NCI-H2227 treated with DMSO at 0.1 percent for 48 hours (cell line): ENCODE results near the gene ARHGEF7.

Experiments
- DNase-seq: peaks from one replicate; lab custom pipeline; 2025; lab: John Stamatoyannopoulos, UW

Gene ARHGEF7

DNA sequence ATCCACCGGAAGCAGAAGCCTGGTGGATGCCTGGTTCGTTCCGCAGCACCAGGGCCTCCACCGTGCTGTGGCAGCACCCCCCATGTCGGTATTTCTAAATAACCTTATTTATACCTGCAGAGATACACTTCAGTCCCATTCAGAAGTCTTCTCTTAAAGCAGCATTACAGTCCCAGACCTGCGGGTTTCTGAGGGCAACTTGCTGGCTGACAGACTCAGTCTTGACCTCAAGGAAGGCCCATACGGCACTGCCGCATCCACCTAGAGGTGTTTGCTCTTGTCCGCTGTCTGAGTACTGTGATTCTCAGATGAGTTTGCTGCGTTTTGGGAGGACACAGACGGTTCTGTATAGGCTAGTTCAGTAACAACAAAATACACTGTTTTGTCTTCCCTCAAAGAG, 188.4 kb downstream of the ARHGEF7 start:
- no peak for DNase-seq

DNA sequence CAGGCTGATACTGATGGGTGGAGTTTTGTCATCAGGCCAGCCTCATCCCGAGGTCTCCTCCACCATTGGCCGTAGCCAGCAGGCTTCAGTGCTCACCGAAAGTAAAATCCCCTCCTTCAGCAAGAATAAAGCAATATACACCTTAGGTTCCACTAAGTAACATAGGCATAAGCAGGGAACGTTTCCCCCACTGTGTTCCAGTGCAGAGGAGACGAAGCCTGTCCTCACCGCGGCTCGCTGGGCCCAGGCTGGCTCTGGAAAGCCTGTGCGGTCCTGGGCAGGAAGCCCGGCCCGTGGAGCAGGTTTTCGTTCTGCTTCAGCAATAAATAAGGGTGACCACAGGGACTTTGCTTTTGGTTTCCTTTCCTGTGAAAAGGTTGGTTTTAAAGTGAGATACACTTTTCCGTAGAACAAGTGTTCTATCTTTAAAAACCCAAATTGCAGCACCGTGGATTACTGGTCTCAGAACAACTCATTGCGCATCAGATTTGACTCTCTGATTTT, 189.0 kb downstream of the ARHGEF7 start:
- DNase-seq, result no peak

GRCh38 chr13:111304603-111305289, 189.6 kb downstream of the ARHGEF7 start:
- DNase-seq, result no peak

GRCh38 chr13:111312944-111313590, 198.0 kb downstream of the ARHGEF7 start:
- no peak for DNase-seq

DNA sequence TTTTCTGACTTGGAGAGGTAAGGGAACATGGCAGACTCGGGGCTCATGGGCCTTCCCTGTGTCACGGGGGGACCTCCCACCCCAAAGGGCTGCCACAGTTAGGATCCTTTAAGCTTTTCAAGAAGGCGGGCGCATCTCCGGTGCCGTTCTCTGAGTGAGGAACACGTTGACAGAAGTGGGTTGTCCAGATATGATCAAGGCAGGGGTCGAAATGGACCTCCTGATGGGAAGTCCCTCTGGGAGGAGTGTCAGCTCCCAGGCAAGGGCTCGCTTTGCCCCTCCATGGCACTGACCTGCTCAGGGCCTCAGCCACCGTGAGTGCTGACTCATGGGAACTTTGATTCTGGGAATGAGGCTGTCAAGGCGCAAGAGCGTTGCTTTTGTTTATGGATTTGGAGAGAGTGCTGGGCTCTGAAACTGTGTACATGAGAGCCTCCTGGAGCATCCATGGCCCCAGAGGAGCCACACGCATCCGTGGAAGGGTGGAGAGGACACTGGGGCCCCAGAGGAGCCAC, 198.9 kb downstream of the ARHGEF7 start:
- DNase-seq, result no peak

DNA sequence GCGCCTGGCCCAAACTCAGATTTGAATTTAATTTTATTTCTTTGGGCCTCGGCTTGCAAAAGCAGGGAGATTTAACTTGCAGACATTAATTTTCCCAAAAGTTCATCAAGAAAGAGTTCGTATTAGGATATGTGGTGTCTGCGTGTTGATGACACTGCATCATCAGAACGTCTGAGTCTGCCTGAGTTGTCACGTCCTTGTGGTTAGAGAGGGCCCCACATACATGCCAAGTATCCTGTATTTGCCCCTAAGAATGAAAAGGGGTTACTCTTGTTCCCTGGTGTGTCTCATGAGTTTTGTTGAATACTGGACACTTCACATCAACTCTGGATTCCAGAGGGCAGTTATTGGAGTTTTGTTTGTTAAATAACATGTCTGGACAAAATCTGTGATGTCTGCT, 199.7 kb downstream of the ARHGEF7 start:
- DNase-seq, result no peak

GRCh38 chr13:111315347-111315995, 200.4 kb downstream of the ARHGEF7 start:
- DNase-seq, result no peak

- DNase-seq, result no peak
These were observed 201.1 kb downstream of the ARHGEF7 start for GRCh38 chr13:111316161-111316730.

DNA sequence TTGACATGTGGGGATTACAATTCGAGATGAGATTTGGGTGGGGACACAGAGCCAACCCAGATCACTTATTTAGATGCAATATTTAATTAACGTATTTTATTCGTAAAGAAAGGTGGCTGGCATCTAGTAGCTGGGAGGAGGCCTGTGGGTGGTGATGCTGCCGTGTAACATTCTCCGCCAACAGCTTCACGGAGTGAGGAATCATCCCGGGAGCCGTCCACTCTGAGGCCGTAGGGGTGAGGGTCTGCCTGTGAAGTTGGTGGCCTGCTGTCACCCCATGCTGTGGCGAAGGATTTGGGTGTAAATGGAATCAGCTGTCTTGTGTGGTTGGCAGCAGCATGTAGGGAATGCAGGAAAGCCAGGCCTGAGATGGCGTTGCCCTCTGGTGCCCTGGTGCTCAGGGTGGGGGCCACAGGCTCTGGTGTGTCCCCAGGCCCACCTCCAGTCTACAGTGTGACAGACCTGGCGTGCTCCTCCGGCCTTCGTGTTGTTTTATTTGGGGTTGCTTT, 202.0 kb downstream of the ARHGEF7 start:
- no peak for DNase-seq

- no peak for DNase-seq
These were observed 202.6 kb downstream of the ARHGEF7 start for GRCh38 chr13:111317571-111318345.

- DNase-seq, result no peak
These were observed 203.3 kb downstream of the ARHGEF7 start for GRCh38 chr13:111318386-111318785.

GRCh38 chr13:111319521-111319920, 204.4 kb downstream of the ARHGEF7 start:
- no peak for DNase-seq

DNA sequence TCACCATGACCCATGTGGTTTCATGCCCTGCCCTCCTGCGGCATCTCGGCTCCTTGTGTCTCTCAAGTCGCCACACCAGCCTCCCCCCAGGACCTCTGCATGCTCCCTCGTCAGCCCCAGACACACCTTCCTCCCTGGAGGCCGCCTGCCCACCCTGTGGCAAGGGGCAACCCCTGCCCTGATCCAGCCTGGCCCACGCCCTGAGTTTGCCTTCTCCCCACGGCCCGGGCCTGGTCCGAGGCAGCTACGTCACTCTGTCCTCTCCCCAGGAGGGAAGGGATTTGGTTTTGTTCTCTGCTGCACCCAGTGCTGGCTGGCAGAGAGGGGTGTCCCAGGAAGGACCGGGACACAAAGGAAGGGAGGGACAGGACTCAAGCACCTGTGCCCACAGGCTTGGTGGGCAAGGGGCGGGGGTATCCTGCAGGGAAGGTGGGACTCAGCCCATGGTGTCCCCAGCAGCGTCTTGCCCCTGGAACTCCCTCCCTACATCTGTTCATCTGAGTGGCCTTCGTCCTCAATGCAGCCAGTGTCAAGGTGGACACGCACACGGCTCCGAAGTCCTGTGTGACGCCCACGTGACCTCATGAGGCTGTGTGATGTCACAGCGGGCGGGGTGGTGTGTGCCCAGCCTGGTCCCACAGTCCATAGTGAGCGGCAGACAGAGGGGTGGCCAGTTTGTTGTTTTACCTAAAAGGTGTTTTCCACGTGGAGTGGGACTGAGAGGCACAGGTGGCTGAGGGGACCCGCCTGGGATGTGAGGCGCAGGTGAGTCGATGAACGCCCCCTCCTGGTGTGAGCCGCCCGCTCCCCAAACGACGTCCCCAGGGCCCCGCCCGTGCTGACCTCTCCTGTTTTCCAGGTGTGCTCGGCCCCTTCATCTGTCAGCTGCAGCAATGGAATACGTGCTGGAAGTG, 205.1 kb downstream of the ARHGEF7 start, which contains the start of gene TEX29:
Gene TEX29, plus strand, starts transcription at position 645 of the 914 bp plus-strand sequence. Its CDS starts 249 bp downstream, at position 894.
- DNase-seq, result no peak

DNA sequence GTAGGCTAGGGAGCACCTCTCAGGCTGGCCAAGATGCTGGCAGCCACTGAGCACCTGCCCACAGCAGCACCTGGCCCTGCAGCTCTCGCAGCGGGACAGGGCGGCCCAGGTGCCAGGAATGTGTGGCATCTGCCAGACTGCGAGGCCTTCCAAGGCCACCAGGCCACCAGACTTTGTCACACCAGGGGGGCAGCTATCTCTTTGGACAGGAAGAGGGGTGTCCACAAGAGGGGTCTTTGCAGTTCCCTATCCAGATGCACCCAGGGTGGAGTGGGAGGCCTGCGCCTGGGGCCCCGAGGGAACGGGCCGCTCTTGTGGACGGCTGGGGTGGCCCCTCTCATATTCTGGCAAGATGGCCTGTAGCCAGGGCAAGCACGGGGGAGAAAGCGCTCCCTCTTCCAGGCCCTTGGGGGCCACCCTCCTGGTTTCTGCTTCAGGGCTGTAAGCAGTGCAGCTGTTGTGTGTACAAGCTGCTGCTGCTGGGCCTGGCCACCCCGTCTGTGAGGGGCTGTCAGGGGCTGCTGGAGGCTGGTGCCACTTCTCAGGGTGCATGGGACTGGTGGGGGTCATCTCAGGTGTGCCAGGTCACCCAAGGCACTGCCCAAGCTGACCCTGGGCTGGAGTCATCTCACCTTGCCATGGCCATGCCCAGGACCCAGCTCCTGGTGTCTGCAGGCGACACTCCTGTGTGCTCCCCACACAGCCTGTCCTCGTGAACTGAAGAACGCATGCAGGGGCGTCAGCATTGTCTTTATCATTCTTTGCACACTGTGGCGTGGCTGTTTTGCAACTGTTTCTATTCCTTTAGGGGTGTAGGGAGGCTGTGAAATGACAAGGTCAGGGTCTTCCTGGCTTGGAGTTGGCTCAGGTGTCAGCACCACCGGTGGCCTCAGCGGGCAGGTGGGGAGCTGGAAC, 207.1 kb downstream of the ARHGEF7 start:
- DNase-seq, result no peak

DNA sequence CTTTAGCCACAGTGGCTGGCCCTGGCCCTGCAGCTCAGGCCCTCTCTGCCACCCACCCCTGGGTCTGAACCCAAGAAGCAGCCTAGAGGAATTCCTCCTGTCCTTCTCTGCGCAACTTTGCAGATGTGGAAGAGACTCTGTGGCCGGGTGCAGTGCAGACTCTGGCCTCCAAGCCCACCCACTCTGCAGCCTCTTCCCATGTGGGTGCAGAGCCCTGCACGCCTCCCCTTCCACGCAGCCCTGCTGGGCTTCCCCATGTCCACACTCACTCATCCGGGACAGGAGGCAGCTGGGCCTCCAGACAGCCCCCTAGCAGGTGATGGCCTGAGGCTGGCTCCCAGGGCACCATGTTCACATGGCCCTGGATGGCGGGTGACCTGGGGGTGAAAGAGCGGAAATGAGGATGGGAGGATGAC, 207.8 kb downstream of the ARHGEF7 start:
- no peak for DNase-seq

GRCh38 chr13:111323549-111323948, 208.4 kb downstream of the ARHGEF7 start:
- DNase-seq, result no peak

DNA sequence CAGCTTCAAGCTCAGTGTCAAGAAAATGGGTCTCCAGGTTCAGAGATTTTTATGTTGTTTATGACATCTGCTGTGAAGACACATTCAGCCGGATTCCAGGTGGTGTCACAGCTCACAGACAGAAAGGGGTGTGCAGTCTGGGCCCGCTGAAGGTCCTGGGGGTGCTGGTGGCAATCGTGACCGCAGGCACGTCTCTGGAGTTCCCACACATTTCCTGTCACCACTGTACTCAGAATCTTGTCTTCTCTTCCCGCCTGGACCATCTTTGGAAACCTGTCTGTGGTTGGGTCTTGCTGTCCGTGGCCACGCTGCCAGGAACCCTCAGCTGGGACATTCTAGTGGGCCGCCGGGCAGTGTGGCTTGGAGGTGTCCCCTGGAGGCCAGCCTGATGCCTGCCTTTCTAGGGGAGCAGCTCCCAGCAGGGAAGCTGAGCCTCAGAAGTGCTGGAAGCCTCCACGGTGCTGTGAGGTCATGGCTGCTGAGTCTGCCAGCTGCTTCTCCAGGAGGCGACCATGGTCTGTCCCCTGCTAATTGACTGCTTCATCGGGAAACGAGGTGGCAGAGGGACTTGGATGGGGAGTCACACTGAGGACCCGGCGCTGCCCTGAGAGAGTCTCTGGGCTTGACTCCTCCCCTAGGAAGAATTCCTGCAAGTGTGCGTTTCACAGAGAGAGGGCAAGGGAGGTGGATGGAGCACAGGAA, 209.0 kb downstream of the ARHGEF7 start:
- DNase-seq, result no peak

DNA sequence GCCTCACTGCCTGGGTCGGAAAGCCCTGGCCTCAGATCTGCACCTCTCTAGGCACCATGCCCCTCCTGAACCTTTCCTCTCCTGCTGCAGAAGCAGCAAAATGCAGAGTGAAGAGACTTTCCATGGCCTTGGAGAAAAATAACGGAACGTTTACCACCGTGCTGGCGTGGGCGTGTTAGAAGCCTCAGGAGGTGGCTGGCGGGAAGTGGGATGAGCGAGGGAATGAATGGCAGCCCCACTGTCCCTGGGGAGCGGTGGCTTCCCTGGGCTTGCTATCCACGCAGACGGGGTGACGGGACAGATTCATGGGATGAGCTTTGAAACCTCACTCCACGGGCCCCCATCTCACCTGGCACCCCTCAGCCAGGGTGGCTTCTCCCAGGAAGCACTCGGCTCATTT, 209.6 kb downstream of the ARHGEF7 start:
- no peak for DNase-seq
